Neural progenitor cell (in vitro differentiated cells): ENCODE results near the gene METTL16. TPM values are rescaled to one million over a fixed set of nuclear protein-coding genes. Genes with fewer than 3 reads are reported as not detected.
A peak's percentile ranks its signal among the peaks of the same experiment; 100 is the strongest.

Source experiments
- DNase-seq: peaks from one replicate; pipeline ENCODE4 v3.0.0-alpha.2; 2016; ENCODE audit warnings: low spot score
- H2AFZ ChIP-seq: fragments of 200-600 bp; sonication (generic); replicated peaks from 2 replicates; pipeline ENCODE4 v1.6.1; 2016; ENCODE audit warnings: antibody characterized with exemption
- H3F3A ChIP-seq: fragments of 200-600 bp; sonication (generic); 2 replicates; pipeline ENCODE4 v1.6.1; 2016; ENCODE audit warnings: antibody characterized with exemption, low read depth
- H3K27ac ChIP-seq: fragments of 200-600 bp; sonication (generic); 2 replicates; pipeline ENCODE4 v1.5.1; 2016; ENCODE audit warnings: mild to moderate bottlenecking
- H3K27me3 ChIP-seq: fragments of 200-600 bp; sonication (generic); 2 replicates; pipeline ENCODE4 v1.6.1; 2016; ENCODE audit warnings: mild to moderate bottlenecking, moderate library complexity
- H3K36me3 ChIP-seq: fragments of 200-600 bp; sonication (generic); 2 replicates; pipeline ENCODE4 v1.5.1; 2016
- H3K4me1 ChIP-seq: fragments of 200-600 bp; sonication (generic); 2 replicates; pipeline ENCODE4 v1.6.1; 2016; ENCODE audit warnings: mixed run types
- H3K4me2 ChIP-seq: fragments of 200-600 bp; sonication (generic); 2 replicates; pipeline ENCODE4 v1.6.1; 2016
- H3K4me3 ChIP-seq: fragments of 200-600 bp; sonication (generic); 2 replicates; pipeline ENCODE4 v1.5.1; 2016
- H3K79me2 ChIP-seq: fragments of 200-600 bp; sonication (generic); 2 replicates; pipeline ENCODE4 v1.6.1; 2016; ENCODE audit warnings: low read depth
- H3K9ac ChIP-seq: fragments of 200-600 bp; sonication (generic); 2 replicates; pipeline ENCODE4 v1.6.1; 2016
- H3K9me3 ChIP-seq: fragments of 200-600 bp; sonication (generic); 2 replicates; pipeline ENCODE4 v1.5.1; 2016; ENCODE audit warnings: low read depth
- H4K20me1 ChIP-seq: fragments of 200-600 bp; sonication (generic); 2 replicates; pipeline ENCODE4 v1.6.1; 2016; ENCODE audit warnings: low read depth
- H3K27ac Mint-ChIP-seq: 3 replicates; pipeline ENCODE4 v1.8.0; 2021; ENCODE audit warnings: mixed read lengths
- H3K27me3 Mint-ChIP-seq: 2 replicates; pipeline ENCODE4 v1.8.0; 2022; ENCODE audit warnings: low read depth, mild to moderate bottlenecking, inconsistent platforms, moderate library complexity, mixed read lengths; ENCODE audit not compliant: insufficient read depth
- H3K36me3 Mint-ChIP-seq: 3 replicates; pipeline ENCODE4 v1.8.0; 2021; ENCODE audit warnings: mixed read lengths
- H3K4me1 Mint-ChIP-seq: 3 replicates; pipeline ENCODE4 v1.8.0; 2021; ENCODE audit warnings: mixed read lengths
- H3K4me3 Mint-ChIP-seq: 3 replicates; pipeline ENCODE4 v1.8.0; 2021; ENCODE audit warnings: mild to moderate bottlenecking, moderate library complexity, mixed read lengths
- H3K9me3 Mint-ChIP-seq: 3 replicates; pipeline ENCODE4 v1.8.0; 2020; ENCODE audit warnings: mixed read lengths
- EZH2 ChIP-seq: fragments of 200-600 bp; sonication (generic); IDR thresholded peaks from 2 replicates; pipeline ENCODE4 v1.6.1; 2017; ENCODE audit warnings: antibody characterized with exemption, mild to moderate bottlenecking, moderate library complexity
- EZH2phosphoT487 ChIP-seq: fragments of 200-600 bp; sonication (generic); IDR thresholded peaks from 2 replicates; pipeline ENCODE4 v1.6.1; 2017; ENCODE audit warnings: antibody characterized with exemption
- total RNA-seq: library from RNA; depleted of rRNA; stranded (reverse); fragments of >200 nt; gene quantifications from 2 replicates; pipeline ENCODE4 v1.2.3, GENCODE V29; 2015; ENCODE audit warnings: low replicate concordance
- TF ChIP-seq, protein P1 (sequence below): fragments of 200-600 bp; sonication (generic); IDR thresholded peaks from 2 replicates; pipeline ENCODE4 v1.5.1; 2017; ENCODE audit warnings: antibody characterized with exemption, mild to moderate bottlenecking

METTL16 gene
- total RNA-seq, 1 donor from 2014 or later: 40.0 TPM

DNA sequence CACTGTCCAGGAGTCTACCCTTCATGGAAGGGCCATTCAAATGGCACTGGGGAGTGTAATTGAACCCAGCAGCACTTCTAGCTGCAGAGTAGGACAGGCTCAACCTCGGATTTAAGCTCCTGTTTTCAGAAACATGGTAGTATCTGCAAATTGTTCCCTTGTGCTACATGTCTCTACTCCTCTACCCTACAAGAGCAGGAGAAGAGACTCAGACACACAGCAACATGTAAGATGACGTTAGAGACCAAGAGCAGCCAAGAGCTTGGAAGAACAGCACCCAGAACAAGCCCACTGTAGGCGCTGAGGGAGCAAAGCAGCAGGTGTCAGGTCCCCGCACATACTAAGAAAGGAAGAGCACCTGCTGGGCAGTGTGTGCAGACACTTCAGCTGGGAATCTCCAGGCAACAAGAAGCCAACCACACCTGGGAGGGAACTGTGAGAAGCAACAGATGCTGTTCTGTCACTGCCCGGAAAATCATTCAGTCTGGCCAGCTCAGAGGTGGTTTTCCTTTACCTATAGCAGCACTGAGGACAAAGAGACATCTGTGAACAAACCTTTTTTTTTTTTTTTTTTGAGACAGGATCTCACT is 75.3 kb downstream of the METTL16 start:
- peaks cover 53% of the 10 kb centered on the region for H3K4me1 Mint-ChIP-seq
- H3K79me2 ChIP-seq: peaks cover 8% of the 10 kb centered on the region
- no peak overlapping the region for H3K4me2 ChIP-seq
- H3K9me3 Mint-ChIP-seq: no peaks in the 10 kb centered on the region
- H4K20me1 ChIP-seq: peaks cover 18% of the 10 kb centered on the region
- no peak for DNase-seq
- peaks cover 13% of the 10 kb centered on the region for H3K27me3 Mint-ChIP-seq
- no peaks in the 10 kb centered on the region for H3K36me3 ChIP-seq
- no peak overlapping the region for H2AFZ ChIP-seq
- H3K27ac Mint-ChIP-seq: peak overlapping the region; percentile 100
- H3K27ac ChIP-seq: peak overlapping the region; percentile 73
- H3K4me3 ChIP-seq: no peak overlapping the region
- H3K36me3 Mint-ChIP-seq: peaks cover 37% of the 10 kb centered on the region
- no peaks in the 10 kb centered on the region for H3K9me3 ChIP-seq
- no peaks in the 10 kb centered on the region for H3K27me3 ChIP-seq
- peaks cover 27% of the 10 kb centered on the region for H3F3A ChIP-seq
- H3K9ac ChIP-seq: no peak overlapping the region
- peaks cover 28% of the 10 kb centered on the region for H3K4me1 ChIP-seq
- TF ChIP-seq EZH2phosphoT487 (no peak), EZH2 (no peak)
- TF ChIP-seq, protein P1, sequence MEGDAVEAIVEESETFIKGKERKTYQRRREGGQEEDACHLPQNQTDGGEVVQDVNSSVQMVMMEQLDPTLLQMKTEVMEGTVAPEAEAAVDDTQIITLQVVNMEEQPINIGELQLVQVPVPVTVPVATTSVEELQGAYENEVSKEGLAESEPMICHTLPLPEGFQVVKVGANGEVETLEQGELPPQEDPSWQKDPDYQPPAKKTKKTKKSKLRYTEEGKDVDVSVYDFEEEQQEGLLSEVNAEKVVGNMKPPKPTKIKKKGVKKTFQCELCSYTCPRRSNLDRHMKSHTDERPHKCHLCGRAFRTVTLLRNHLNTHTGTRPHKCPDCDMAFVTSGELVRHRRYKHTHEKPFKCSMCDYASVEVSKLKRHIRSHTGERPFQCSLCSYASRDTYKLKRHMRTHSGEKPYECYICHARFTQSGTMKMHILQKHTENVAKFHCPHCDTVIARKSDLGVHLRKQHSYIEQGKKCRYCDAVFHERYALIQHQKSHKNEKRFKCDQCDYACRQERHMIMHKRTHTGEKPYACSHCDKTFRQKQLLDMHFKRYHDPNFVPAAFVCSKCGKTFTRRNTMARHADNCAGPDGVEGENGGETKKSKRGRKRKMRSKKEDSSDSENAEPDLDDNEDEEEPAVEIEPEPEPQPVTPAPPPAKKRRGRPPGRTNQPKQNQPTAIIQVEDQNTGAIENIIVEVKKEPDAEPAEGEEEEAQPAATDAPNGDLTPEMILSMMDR: no peak
- peak overlapping the region; percentile 80 for H3K4me3 Mint-ChIP-seq

DNA sequence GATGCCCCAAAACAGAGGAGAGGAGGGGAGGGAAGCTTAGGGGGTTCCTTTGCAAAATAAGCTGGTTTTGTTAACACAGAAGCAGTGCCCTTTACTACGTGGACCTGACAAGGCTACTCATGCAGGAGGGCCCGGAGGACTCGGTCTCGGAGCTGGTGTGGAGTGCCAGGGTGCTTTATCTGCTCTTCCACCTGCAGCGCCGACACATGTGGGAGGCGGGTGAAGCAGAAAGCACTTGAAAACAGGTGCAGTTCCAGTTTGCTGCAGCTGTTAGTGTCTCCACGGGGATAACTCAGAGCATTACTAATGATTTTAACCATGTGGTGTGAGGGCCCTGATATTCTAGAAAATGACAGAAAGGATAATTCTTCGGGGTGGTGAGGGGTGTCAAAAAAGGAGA is 75.8 kb downstream of the METTL16 start:
- H3K4me2 ChIP-seq: peak overlapping the region; percentile 68
- H3K36me3 ChIP-seq: no peaks in the 10 kb centered on the region
- peaks cover 34% of the 10 kb centered on the region for H3K36me3 Mint-ChIP-seq
- H3K79me2 ChIP-seq: peaks cover 8% of the 10 kb centered on the region
- H3K27me3 ChIP-seq: no peaks in the 10 kb centered on the region
- peak overlapping the region; percentile 80 for H3K4me3 Mint-ChIP-seq
- peak overlapping the region; percentile 73 for H3K27ac ChIP-seq
- H3K9me3 Mint-ChIP-seq: no peaks in the 10 kb centered on the region
- peak overlapping the region; percentile 100 for H3K27ac Mint-ChIP-seq
- DNase-seq: no peak
- H3F3A ChIP-seq: peaks cover 27% of the 10 kb centered on the region
- H3K4me3 ChIP-seq: no peak overlapping the region
- no peak overlapping the region for H3K9ac ChIP-seq
- TF ChIP-seq EZH2phosphoT487 (no peak), EZH2 (no peak)
- TF ChIP-seq, protein P1: no peak
- H2AFZ ChIP-seq: no peak overlapping the region
- H4K20me1 ChIP-seq: peaks cover 18% of the 10 kb centered on the region
- H3K4me1 Mint-ChIP-seq: peaks cover 52% of the 10 kb centered on the region
- peaks cover 9% of the 10 kb centered on the region for H3K27me3 Mint-ChIP-seq
- H3K9me3 ChIP-seq: no peaks in the 10 kb centered on the region
- H3K4me1 ChIP-seq: peaks cover 28% of the 10 kb centered on the region

DNA sequence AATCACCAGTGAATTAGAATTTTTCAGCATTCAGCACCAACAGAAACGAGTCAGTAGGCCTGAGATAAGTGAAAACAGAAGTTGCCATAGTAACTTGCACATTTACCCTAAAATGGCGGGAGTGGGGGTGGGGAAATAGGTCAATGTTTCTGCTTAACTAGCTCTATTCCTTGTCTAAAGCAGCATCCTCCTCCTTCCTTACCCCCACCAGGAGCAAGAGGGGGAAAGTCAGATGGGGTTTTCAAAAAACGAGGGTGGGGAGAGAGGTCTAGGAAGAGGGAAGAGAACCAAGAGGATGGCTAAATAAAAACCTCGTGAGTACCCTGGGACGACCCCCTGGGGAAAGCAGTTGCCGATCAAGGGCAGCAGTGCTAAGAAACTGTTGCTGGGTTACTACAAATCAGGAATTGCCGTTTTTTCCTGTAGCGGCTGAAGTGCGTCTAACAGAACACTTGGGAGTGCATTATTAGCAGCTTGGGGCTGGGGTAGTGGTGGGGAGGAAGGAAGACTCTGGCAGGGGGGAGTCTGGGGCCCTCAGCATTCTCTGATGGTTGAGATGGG is 76.4 kb downstream of the METTL16 start:
- TF ChIP-seq, protein P1: no peak
- TF ChIP-seq EZH2: no peak
- Histone ChIP-seq H3F3A (peaks cover 27% of the 10 kb centered on the region), H3K9ac (no peak overlapping the region), H3K4me3 (peak overlapping the region; percentile 29), H3K36me3 (no peaks in the 10 kb centered on the region), H3K9me3 (no peaks in the 10 kb centered on the region), H3K79me2 (peaks cover 8% of the 10 kb centered on the region), H3K27me3 (no peaks in the 10 kb centered on the region), H2AFZ (no peak overlapping the region), H4K20me1 (peaks cover 18% of the 10 kb centered on the region), H3K4me2 (peak overlapping the region; percentile 68), H3K4me1 (peaks cover 28% of the 10 kb centered on the region), H3K27ac (peak overlapping the region; percentile 44)
- Mint-ChIP-seq H3K36me3 (peaks cover 31% of the 10 kb centered on the region), H3K27ac (peak overlapping the region; percentile 100), H3K4me3 (peak overlapping the region; percentile 80), H3K4me1 (peaks cover 52% of the 10 kb centered on the region), H3K9me3 (no peaks in the 10 kb centered on the region), H3K27me3 (peaks cover 9% of the 10 kb centered on the region)
- DNase-seq: peak; percentile 58
